A549 (cell line): ENCODE data around the gene SV2C. TPM values are rescaled to one million over a fixed set of nuclear protein-coding genes. Genes with fewer than 3 reads are reported as not detected.

Experiments
- ATAC-seq, 2 experiments: fragments of 200-7000 bp in 1 of 2; fragments of >200 bp in 1 of 2; cut with Nextera tagmentation in 1 of 2; cut with Tn5 transposase in 1 of 2; 3 replicates each; pipeline versions ENCODE4 v1.8.0 to v1.9.1; 2018 to 2020; ENCODE audit warnings: mild to moderate bottlenecking in 1 of 2, moderate library complexity in 1 of 2
- CTCF ChIA-PET: fragments of 300-600 bp; sonication (Branson Sonifier 250); formaldehyde crosslinking; extraction: SDS; loops from one replicate; lab custom pipeline; 2021; ENCODE audit warnings: antibody characterized with exemption, inconsistent platforms; lab: Yijun Ruan, JAX
- POLR2A ChIA-PET: fragments of 350-600 bp; formaldehyde crosslinking; extraction: SDS; loops from one replicate; lab custom pipeline; 2021; ENCODE audit warnings: antibody characterized with exemption, inconsistent platforms; lab: Yijun Ruan, JAX
- DNase-seq, 2 experiments: peaks; one replicate each; pipeline versions ENCODE4 v3.0.0 to v3.0.0-alpha.2; 2011 to 2016; ENCODE audit warnings: low read depth in 1 of 2, low spot score in 1 of 2
- FAIRE-seq: peaks from 2 replicates; lab custom pipeline; 2011; peaks lifted over from hg19 to GRCh38; lab: Jason Lieb, UNC
- H3K27ac ChIP-seq, 2 experiments: fragments of >200 bp; sonication (Bioruptor Twin); formaldehyde crosslinking; 3 replicates each; pipeline ENCODE4 v1.5.1; 2016 to 2017
- H3K4me1 ChIP-seq: fragments of >200 bp; sonication (Bioruptor Twin); formaldehyde crosslinking; 3 replicates; pipeline ENCODE4 v1.6.1; 2016
- H3K4me2 ChIP-seq: fragments of >200 bp; sonication (Bioruptor Twin); formaldehyde crosslinking; 3 replicates; pipeline ENCODE4 v1.6.1; 2016
- H3K4me3 ChIP-seq: fragments of >200 bp; sonication (Bioruptor Twin); formaldehyde crosslinking; 3 replicates; pipeline ENCODE4 v1.5.1; 2016
- H3K9me3 ChIP-seq: fragments of >200 bp; sonication (Bioruptor Twin); formaldehyde crosslinking; 3 replicates; pipeline ENCODE4 v1.6.1; 2016
- CBX2 ChIP-seq: fragments of 200-600 bp; sonication (generic); IDR thresholded peaks from 2 replicates; pipeline ENCODE4 v1.6.1; 2016; ENCODE audit warnings: low read depth, mild to moderate bottlenecking, borderline replicate concordance
- CHD4 ChIP-seq: fragments of 200-600 bp; sonication (generic); IDR thresholded peaks from 2 replicates; pipeline ENCODE4 v1.6.1; 2016; ENCODE audit warnings: antibody characterized with exemption, mild to moderate bottlenecking, borderline replicate concordance
- E2F6 ChIP-seq: IDR thresholded peaks from 2 replicates; pipeline ENCODE4 v1.6.1; 2012; ENCODE audit warnings: low read depth, borderline replicate concordance
- EHMT2 ChIP-seq: fragments of 200-600 bp; sonication (generic); IDR thresholded peaks from 2 replicates; pipeline ENCODE4 v1.6.1; 2016; ENCODE audit warnings: antibody characterized with exemption, low read depth, mild to moderate bottlenecking, moderate library complexity
- FOSB ChIP-seq: fragments of 250-450 bp; sonication (Bioruptor Pico); IDR thresholded peaks from 2 replicates; pipeline ENCODE4 v1.5.0; 2020; ENCODE audit warnings: mild to moderate bottlenecking, moderate library complexity
- FOXS1 ChIP-seq: fragments of 250-450 bp; sonication (Bioruptor Pico); IDR thresholded peaks from 2 replicates; pipeline ENCODE4 v1.5.0; 2020; ENCODE audit warnings: mild to moderate bottlenecking, moderate library complexity
- HDAC2 ChIP-seq: fragments of 200-600 bp; sonication (generic); IDR thresholded peaks from 2 replicates; pipeline ENCODE4 v1.6.1; 2016
- HOXB13 ChIP-seq: fragments of 250-450 bp; sonication (Bioruptor Pico); IDR thresholded peaks from 2 replicates; pipeline ENCODE4 v1.5.0; 2020; ENCODE audit warnings: low read depth, mild to moderate bottlenecking, moderate library complexity
- KDM1A ChIP-seq: fragments of 200-600 bp; sonication (generic); IDR thresholded peaks from 2 replicates; pipeline ENCODE4 v1.6.1; 2016; ENCODE audit warnings: low read depth, mild to moderate bottlenecking
- MAFK ChIP-seq: fragments of 450-650 bp; IDR thresholded peaks from 2 replicates; pipeline ENCODE4 v1.6.1; 2014; ENCODE audit not compliant: partially characterized antibody
- MYC ChIP-seq: IDR thresholded peaks from 2 replicates; pipeline ENCODE4 v1.6.1; 2012; ENCODE audit warnings: mild to moderate bottlenecking, inconsistent platforms, low read length, improper control_type of control experiment, borderline replicate concordance
- NFE2L2 ChIP-seq: fragments of 150-350 bp; conservative IDR thresholded peaks from 2 replicates; pipeline ENCODE4 v1.6.1; 2014; ENCODE audit warnings: low read length
- PBX3 ChIP-seq: IDR thresholded peaks from 2 replicates; pipeline ENCODE4 v1.6.1; 2012
- PHF8 ChIP-seq: fragments of 200-600 bp; sonication (generic); IDR thresholded peaks from 2 replicates; pipeline ENCODE4 v1.6.1; 2016; ENCODE audit warnings: low read depth, mild to moderate bottlenecking, antibody characterized with exemption, moderate library complexity, borderline replicate concordance
- RAD21 ChIP-seq, 2 experiments: fragments of >200 bp in 1 of 2; sonication (Bioruptor Twin) in 1 of 2; formaldehyde crosslinking in 1 of 2; IDR thresholded peaks in 1 of 2; conservative IDR thresholded peaks in 1 of 2; 2 replicates in 1 of 2; 3 replicates in 1 of 2; pipeline ENCODE4 v1.6.1; 2012 to 2018; ENCODE audit warnings: inconsistent platforms in 1 of 2
- SMC3 ChIP-seq: fragments of >200 bp; sonication (Bioruptor Twin); formaldehyde crosslinking; IDR thresholded peaks from 3 replicates; pipeline ENCODE4 v1.6.1; 2018; ENCODE audit warnings: inconsistent platforms
- SREBF2 ChIP-seq: fragments of 450-650 bp; IDR thresholded peaks from 2 replicates; pipeline ENCODE4 v1.6.1; 2014; ENCODE audit warnings: mild to moderate bottlenecking, moderate library complexity
- TFCP2L1 ChIP-seq: fragments of 250-450 bp; sonication (Bioruptor Pico); IDR thresholded peaks from 2 replicates; pipeline ENCODE4 v1.5.0; 2021; ENCODE audit warnings: mild to moderate bottlenecking
- USF2 ChIP-seq: fragments of 450-650 bp; IDR thresholded peaks from 2 replicates; pipeline ENCODE4 v1.6.1; 2014; ENCODE audit warnings: antibody characterized with exemption
- ZC3H11A ChIP-seq: fragments of 450-650 bp; IDR thresholded peaks from 2 replicates; pipeline ENCODE4 v1.6.1; 2014; ENCODE audit warnings: antibody characterized with exemption, mild to moderate bottlenecking
- ZFP36 ChIP-seq: fragments of 450-650 bp; IDR thresholded peaks from 2 replicates; pipeline ENCODE4 v1.6.1; 2014; ENCODE audit warnings: borderline replicate concordance; ENCODE audit not compliant: partially characterized antibody
- ZNF302 ChIP-seq: fragments of 250-450 bp; sonication (Bioruptor Pico); IDR thresholded peaks from 2 replicates; pipeline ENCODE4 v1.9.0; 2021; ENCODE audit warnings: inconsistent platforms, mild to moderate bottlenecking, moderate library complexity
- WGBS: methylation state at CpG from one replicate; pipeline ENCODE4 v1.1.6; 2017; ENCODE audit errors: missing lambda C conversion rate; 5-methylcytosine and 5-hydroxymethylcytosine counted together
- polyA plus RNA-seq, 4 experiments: library from polyadenylated mRNA; depleted of rRNA in 3 of 4; stranded (reverse); fragments of >200 nt; fragmentation: RNase III in 1 of 4; extraction: RNeasy Plus Mini Kit Qiagen cat#74134 plus additional on column Dnase treatment in 1 of 4; gene quantifications; 2 replicates in 3 of 4; 3 replicates in 1 of 4; pipeline ENCODE4 v1.2.3, GENCODE V29; 2011 to 2017

Gene SV2C
- polyA plus RNA-seq, 2 of the 4 experiments (the other 2 are of a cell fraction) = not detected

- TF ChIP-seq EHMT2 (no peak), SMC3 (no peak), MAFK (no peak), NFE2L2 (no peak)
These were observed 268.0 kb downstream of the SV2C start (continued) for GRCh38 chr5:76351176-76351575.

GRCh38 chr5:76351577-76351976, 268.4 kb downstream of the SV2C start:
- H3K4me1 ChIP-seq = no peaks in the 10 kb centered on the region
- no peak overlapping the region for H3K4me3 ChIP-seq

GRCh38 chr5:76356887-76357286, 273.7 kb downstream of the SV2C start:
- no peak for TF ChIP-seq HOXB13
- TF ChIP-seq HDAC2 = no peak
- no peak overlapping the region for H3K4me3 ChIP-seq
- no peak overlapping the region for H3K4me2 ChIP-seq
- FAIRE-seq (no peak), ATAC-seq (no peak), DNase-seq (no peak)
- WGBS = 62% methylated on average over 5 of the region's 5 CpGs
- POLR2A ChIA-PET = no interaction called here
- no peaks in the 10 kb centered on the region for H3K4me1 ChIP-seq
- H3K9me3 ChIP-seq = no peaks in the 10 kb centered on the region
- no peak overlapping the region for H3K27ac ChIP-seq
- CTCF ChIA-PET = interaction anchor here (0.6 kb wide), 1 partner anchor 356 kb away, joined by 3 read pairs; no protein-coding TSS in a partner anchor

More at GRCh38 chr5:76351577-76351976, 268.4 kb downstream of the SV2C start:
- no peak overlapping the region for H3K4me2 ChIP-seq
- POLR2A ChIA-PET = no interaction called here
- FAIRE-seq (no peak), ATAC-seq (no peak), DNase-seq (no peak)
- no peak overlapping the region for H3K27ac ChIP-seq
- TF ChIP-seq E2F6 (no peak), MYC (no peak), SREBF2 (no peak), ZNF302 (CRISPR knock-in tag) (no peak), CBX2 (no peak)
- CTCF ChIA-PET = interaction anchor here (0.7 to 2.2 kb wide), 5 partner anchors 10 to 1497 kb away, joined by 3 to 8 read pairs (median 3); partner anchors contain the start of gene IQGAP2
- H3K9me3 ChIP-seq = no peaks in the 10 kb centered on the region
- 50% methylated on average over 8 of the region's 8 CpGs for WGBS

- POLR2A ChIA-PET = no interaction called here
- no peak for TF ChIP-seq ZFP36
- TF ChIP-seq KDM1A = no peak
- TF ChIP-seq NFE2L2 = no peak
- TF ChIP-seq RAD21 (conservative IDR thresholded peaks at IDR 0.05 in 1 of 2, IDR thresholded peaks at IDR 0.05 in 1 of 2) = no peak
- TF ChIP-seq USF2 = no peak
- TF ChIP-seq PHF8 = no peak
- TF ChIP-seq PBX3 = no peak
- TF ChIP-seq TFCP2L1 (CRISPR knock-in tag) = no peak
- TF ChIP-seq CHD4 = no peak
- no peak for TF ChIP-seq ZC3H11A
- no peak for TF ChIP-seq FOSB (CRISPR knock-in tag)
- no peak for TF ChIP-seq FOXS1 (CRISPR knock-in tag)
- TF ChIP-seq CBX2 = no peak
- no peak for TF ChIP-seq SREBF2
- FAIRE-seq (no peak), DNase-seq (no peak), ATAC-seq (no peak)
- no peak overlapping the region for H3K27ac ChIP-seq
- H3K4me3 ChIP-seq = no peak overlapping the region
- WGBS = 70% methylated on average over 17 of the region's 17 CpGs
- no peak overlapping the region for H3K4me2 ChIP-seq
- H3K9me3 ChIP-seq = no peaks in the 10 kb centered on the region
- no peaks in the 10 kb centered on the region for H3K4me1 ChIP-seq
- CTCF ChIA-PET = interaction anchor here (0.7 kb wide), 1 partner anchor 21 kb away, joined by 3 read pairs; no protein-coding TSS in a partner anchor
These were observed 280.4 kb downstream of the SV2C start for GRCh38 chr5:76363352-76364225.
